GM12878 (cell line): ENCODE results near the gene TRAK2. TPM values are rescaled to one million over a fixed set of nuclear protein-coding genes. Genes with fewer than 3 reads are reported as not detected.

Experiments
- ATAC-seq: fragments of 200-7000 bp; cut with Tn5 transposase; 3 replicates; pipeline ENCODE4 v1.9.1; 2020; ENCODE audit warnings: mild to moderate bottlenecking, moderate library complexity
- BruUV-seq: library from RNA; stranded (reverse); fragments of 400-500 nt; replicated peaks from 2 replicates; lab custom pipeline; 2021; lab: Mats Ljungman, UMichigan
- CTCF ChIA-PET: fragments of 300-600 bp; sonication (Branson Sonifier 250); formaldehyde crosslinking; extraction: SDS; loops from one replicate; lab custom pipeline; 2021; ENCODE audit warnings: inconsistent platforms; lab: Yijun Ruan, JAX
- POLR2A ChIA-PET: fragments of 350-600 bp; formaldehyde crosslinking; extraction: SDS; loops from one replicate; lab custom pipeline; 2021; ENCODE audit warnings: inconsistent platforms; lab: Charles Lee
- RAD21 ChIA-PET: fragments of 300-600 bp; sonication (Branson Sonifier 250); formaldehyde crosslinking; loops from one replicate; lab custom pipeline; 2023; ENCODE audit warnings: antibody characterized with exemption; ENCODE audit not compliant: unreplicated experiment; lab: Charles Lee
- SMC1A ChIA-PET: fragments of 300-600 bp; sonication (Branson Sonifier 250); formaldehyde crosslinking; loops from one replicate; lab custom pipeline; 2023; ENCODE audit not compliant: unreplicated experiment, uncharacterized antibody; lab: Charles Lee
- DNase-seq: peaks from one replicate; pipeline ENCODE4 v3.0.0-alpha.2; 2011; ENCODE audit warnings: low read depth, low spot score
- FAIRE-seq: peaks from 3 replicates; lab custom pipeline; 2011; peaks lifted over from hg19 to GRCh38; lab: Jason Lieb, UNC
- H2AFZ ChIP-seq: 2 replicates; pipeline ENCODE4 v1.6.0; 2011; ENCODE audit warnings: low read depth, low read length, control low read depth; ENCODE audit not compliant: control insufficient read depth
- H3K27ac ChIP-seq: 2 replicates; pipeline ENCODE4 v1.5.1; 2011; ENCODE audit warnings: control low read depth; ENCODE audit not compliant: control insufficient read depth, insufficient read depth
- H3K27me3 ChIP-seq, 2 experiments: replicated peaks in 1 of 2; 2 replicates each; pipeline versions ENCODE4 v1.6.0 to v1.6.1; 2011; ENCODE audit warnings: low read length in 1 of 2; ENCODE audit not compliant: control insufficient read depth in 2 of 2, insufficient read depth in 2 of 2
- H3K36me3 ChIP-seq, 2 experiments: 2 replicates each; pipeline ENCODE4 v1.5.1; 2011; ENCODE audit warnings: low read length in 1 of 2; ENCODE audit not compliant: control insufficient read depth in 2 of 2, insufficient read depth in 2 of 2
- H3K4me1 ChIP-seq: 2 replicates; pipeline ENCODE4 v1.6.1; 2011; ENCODE audit warnings: mild to moderate bottlenecking, low read length, moderate library complexity, mixed read lengths; ENCODE audit not compliant: control insufficient read depth, insufficient read depth
- H3K4me2 ChIP-seq: 2 replicates; pipeline ENCODE4 v1.6.0; 2011; ENCODE audit warnings: control low read depth; ENCODE audit not compliant: control insufficient read depth, insufficient read depth
- H3K4me3 ChIP-seq: fragments of 200-600 bp; sonication (generic); 2 replicates; pipeline ENCODE4 v1.5.1; 2016
- H3K79me2 ChIP-seq: 2 replicates; pipeline ENCODE4 v1.6.0; 2011; ENCODE audit warnings: low read length; ENCODE audit not compliant: control insufficient read depth, insufficient read depth
- H3K9ac ChIP-seq: 2 replicates; pipeline ENCODE4 v1.8.0; 2011; ENCODE audit warnings: low read length, control low read depth, mixed read lengths; ENCODE audit not compliant: control insufficient read depth, insufficient read depth
- H3K9me3 ChIP-seq: replicated peaks from 3 replicates; pipeline ENCODE4 v1.5.1; 2011; ENCODE audit warnings: mild to moderate bottlenecking, low read length; ENCODE audit not compliant: control insufficient read depth, insufficient read depth
- H4K20me1 ChIP-seq: 2 replicates; pipeline ENCODE4 v1.6.0; 2011; ENCODE audit not compliant: control insufficient read depth, insufficient read depth
- CHD1 ChIP-seq: IDR thresholded peaks from 2 replicates; pipeline ENCODE4 v1.6.1; 2012; ENCODE audit warnings: low read depth, low read length, improper control_type of control experiment
- KAT2A ChIP-seq: conservative IDR thresholded peaks from 2 replicates; pipeline ENCODE4 v1.6.1; 2011; ENCODE audit warnings: low read depth, low read length; ENCODE audit not compliant: control insufficient read depth
- MYC ChIP-seq: IDR thresholded peaks from 2 replicates; pipeline ENCODE4 v1.6.1; 2011; ENCODE audit warnings: mild to moderate bottlenecking, low read length, moderate library complexity, inconsistent platforms; ENCODE audit not compliant: insufficient read depth, insufficient replicate concordance, insufficient read length, severe bottlenecking
- NFYB ChIP-seq: IDR thresholded peaks from 2 replicates; pipeline ENCODE4 v1.6.1; 2011; ENCODE audit warnings: low read depth, mild to moderate bottlenecking, low read length, improper control_type of control experiment, moderate library complexity; ENCODE audit not compliant: insufficient read depth
- POU2F2 ChIP-seq: IDR thresholded peaks from 3 replicates; pipeline ENCODE4 v1.6.1; 2011; ENCODE audit warnings: low read depth, mild to moderate bottlenecking, low read length, borderline replicate concordance
- RAD51 ChIP-seq: fragments of 450-650 bp; IDR thresholded peaks from 2 replicates; pipeline ENCODE4 v1.6.1; 2016; ENCODE audit warnings: moderate library complexity, mild to moderate bottlenecking, inconsistent platforms
- RELA ChIP-seq: fragments of 450-650 bp; IDR thresholded peaks from 2 replicates; pipeline ENCODE4 v1.8.0; 2014; ENCODE audit warnings: borderline replicate concordance; ENCODE audit not compliant: partially characterized antibody
- STAT3 ChIP-seq: IDR thresholded peaks from 2 replicates; pipeline ENCODE4 v1.6.1; 2011; ENCODE audit warnings: low read depth, low read length, improper control_type of control experiment
- TCF3 ChIP-seq: IDR thresholded peaks from 2 replicates; pipeline ENCODE4 v1.6.1; 2012; ENCODE audit warnings: low read depth, mild to moderate bottlenecking, low read length, borderline replicate concordance; ENCODE audit not compliant: insufficient read depth
- YY1 ChIP-seq: IDR thresholded peaks from 2 replicates; pipeline ENCODE4 v1.6.1; 2011; ENCODE audit warnings: low read depth, mild to moderate bottlenecking, low read length
- ZNF384 ChIP-seq: IDR thresholded peaks from 2 replicates; pipeline ENCODE4 v1.6.1; 2012; ENCODE audit warnings: low read depth, mild to moderate bottlenecking, low read length, improper control_type of control experiment, borderline replicate concordance
- ZNF622 ChIP-seq: fragments of 450-650 bp; IDR thresholded peaks from 2 replicates; pipeline ENCODE4 v1.6.1; 2017; ENCODE audit warnings: mild to moderate bottlenecking, inconsistent platforms
- WGBS: methylation state at CpG from one replicate; pipeline ENCODE4 v1.1.6; 2016; ENCODE audit warnings: low lambda C conversion rate; ENCODE audit not compliant: insufficient replicate concordance, insufficient coverage; ENCODE audit errors: missing lambda C conversion rate; 5-methylcytosine and 5-hydroxymethylcytosine counted together
- in situ Hi-C: fragments of 300-500 bp; cut with MboI; formaldehyde crosslinking; loops from 9 replicates; pipeline ENCODE4 v1.14.3; 2018; ENCODE audit warnings: mixed read lengths
- intact Hi-C: fragments of 100-400 bp; cut with micrococcal nuclease; formaldehyde crosslinking; loops from one replicate; pipeline ENCODE4 v1.14.2; 2022; ENCODE audit not compliant: unreplicated experiment
- polyA plus RNA-seq, 11 experiments: library from polyadenylated mRNA; depleted of rRNA in 4 of 11; unstranded in 6 of 11; stranded (reverse) in 5 of 11; fragments of >200 nt; fragmentation: Nextera tagmentation in 4 of 11; fragmentation: Illumina TruSeq in 1 of 11; extraction: Ambion mirVana in 4 of 11; extraction: Trizol in 1 of 11; gene quantifications; 1 replicate in 1 of 11; 2 replicates in 10 of 11; pipeline versions ENCODE4 v1.2.1 to v1.2.3, GENCODE V29; 2011 to 2016; ENCODE audit warnings: inconsistent platforms in 2 of 11, missing spikeins in 2 of 11, low read depth in 1 of 11
- total RNA-seq, 4 experiments: library from RNA; depleted of rRNA in 3 of 4; stranded (reverse); fragments of >200 nt in 3 of 4; fragmentation: Illumina TruSeq in 1 of 4; extraction: Trizol in 1 of 4; gene quantifications; 2 replicates each; pipeline versions ENCODE4 v1.2.1 to v1.2.3, GENCODE V29; 2013 to 2021
- TF ChIP-seq, protein P1 (sequence below): fragments of 450-650 bp; IDR thresholded peaks from 2 replicates; pipeline ENCODE4 v1.6.1; 2016; ENCODE audit warnings: mild to moderate bottlenecking, moderate library complexity, borderline replicate concordance

Gene TRAK2
- total and polyA plus RNA-seq, 10 of the 15 experiments (the other 5 are each of a cell fraction or from before 2014, with no cell fraction given), result 5.2 to 20.0 (median 11.8) TPM

DNA sequence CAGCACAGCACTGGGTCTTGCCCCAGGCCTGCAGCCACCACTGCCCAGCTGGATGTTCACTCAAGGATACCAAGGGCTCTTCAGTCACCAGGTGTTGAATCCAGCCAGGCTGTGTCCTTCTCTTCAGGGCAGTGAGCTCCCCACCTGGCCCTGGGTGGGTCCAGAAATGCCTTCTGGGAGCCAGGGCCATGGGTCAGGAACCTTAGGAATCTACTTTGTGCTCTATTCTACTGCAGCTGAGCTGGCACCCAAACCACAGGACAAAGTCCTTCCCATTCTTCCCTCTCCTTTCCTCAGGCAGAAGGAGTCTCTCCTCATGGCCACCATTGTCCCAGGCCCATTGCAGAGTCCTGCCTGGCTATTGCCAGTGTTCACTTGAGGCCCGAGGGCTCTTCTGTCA, 13.3 kb upstream of the TRAK2 start (continued):
- TF ChIP-seq STAT3, result no peak

DNA sequence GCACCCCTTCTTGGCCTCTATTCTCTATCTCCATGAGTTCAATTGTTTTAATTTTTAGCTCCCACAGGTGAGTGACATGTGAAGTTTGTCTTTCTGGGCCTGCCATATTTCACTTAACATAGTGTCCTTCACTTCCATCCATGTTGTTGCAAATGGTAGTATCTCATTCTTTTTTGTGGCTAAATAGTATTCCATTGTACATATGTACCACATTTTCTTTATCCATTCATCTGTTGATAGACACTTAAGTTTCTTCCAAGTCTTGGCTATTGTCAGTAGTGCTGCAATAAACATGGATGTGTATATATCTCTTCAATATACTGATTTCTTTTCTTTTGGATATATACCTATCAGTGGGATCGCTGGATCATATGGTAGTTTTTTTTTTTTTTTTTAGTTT, 9.3 kb upstream of the TRAK2 start:
- Histone ChIP-seq H3K9me3 (no peaks in the 10 kb centered on the region), H4K20me1 (no peaks in the 10 kb centered on the region), H3K4me1 (no peaks in the 10 kb centered on the region), H3K36me3 (no peaks in the 10 kb centered on the region), H3K4me2 (no peak overlapping the region), H2AFZ (no peak overlapping the region), H3K4me3 (no peak overlapping the region), H3K27me3 (no peaks in the 10 kb centered on the region), H3K9ac (no peak overlapping the region), H3K27ac (no peak overlapping the region), H3K79me2 (no peaks in the 10 kb centered on the region)
- no peak for DNase-seq
- ChIA-PET CTCF (no interaction called here), POLR2A (no interaction called here), RAD21 (no interaction called here), SMC1A (interaction anchor here (1.6 kb wide), 1 partner anchor 14 kb away, joined by 4 read pairs; no protein-coding TSS in a partner anchor)
- BruUV-seq, result no TSS peak
- no peak for ATAC-seq
- intact Hi-C loops (no loop called here), in situ Hi-C loops (no loop called here)
- no peak for TF ChIP-seq CHD1
- no peak for TF ChIP-seq TCF3
- WGBS, result 100% methylated on average over 1 of the region's 1 CpG
- FAIRE-seq, result no peak

DNA sequence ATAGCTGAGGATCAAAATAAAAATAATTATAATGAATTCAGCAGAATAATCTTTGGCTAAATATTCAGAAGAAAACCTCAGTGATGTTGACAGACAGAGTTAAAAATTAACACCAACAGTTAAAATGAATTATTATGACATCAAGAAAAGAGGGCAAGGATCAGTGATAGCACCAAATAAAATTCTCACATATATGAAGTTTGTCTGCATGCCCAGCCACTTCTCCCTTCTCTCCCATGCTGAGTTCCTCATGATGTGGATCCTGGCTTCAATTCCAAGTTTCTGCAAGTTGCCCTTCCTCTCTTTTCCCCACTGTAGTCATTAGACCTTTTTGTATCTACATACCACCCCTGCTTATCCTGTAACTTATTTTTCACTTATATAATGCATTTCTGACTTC, 7.1 kb upstream of the TRAK2 start:
- FAIRE-seq (no peak), ATAC-seq (no peak), DNase-seq (no peak)
- Histone ChIP-seq H2AFZ (no peak overlapping the region), H3K36me3 (no peaks in the 10 kb centered on the region), H3K9me3 (no peaks in the 10 kb centered on the region), H3K9ac (no peak overlapping the region), H4K20me1 (no peaks in the 10 kb centered on the region), H3K27me3 (no peaks in the 10 kb centered on the region), H3K27ac (no peak overlapping the region), H3K4me3 (no peak overlapping the region), H3K79me2 (no peaks in the 10 kb centered on the region), H3K4me2 (no peak overlapping the region), H3K4me1 (no peaks in the 10 kb centered on the region)
- CTCF ChIA-PET, result no interaction called here
- intact Hi-C loops (no loop called here), in situ Hi-C loops (no loop called here)
- RAD21 ChIA-PET, result no interaction called here
- POLR2A ChIA-PET, result no interaction called here
- BruUV-seq, result no TSS peak
- SMC1A ChIA-PET, result interaction anchor here (1.1 kb wide), 1 partner anchor 12 kb away, joined by 4 read pairs; no protein-coding TSS in a partner anchor
- no peak for TF ChIP-seq CHD1
- TF ChIP-seq MYC, result no peak
- no peak for TF ChIP-seq KAT2A
- TF ChIP-seq POU2F2, result no peak
- TF ChIP-seq ZNF384, result no peak
- no peak for TF ChIP-seq NFYB
- TF ChIP-seq, protein P1, sequence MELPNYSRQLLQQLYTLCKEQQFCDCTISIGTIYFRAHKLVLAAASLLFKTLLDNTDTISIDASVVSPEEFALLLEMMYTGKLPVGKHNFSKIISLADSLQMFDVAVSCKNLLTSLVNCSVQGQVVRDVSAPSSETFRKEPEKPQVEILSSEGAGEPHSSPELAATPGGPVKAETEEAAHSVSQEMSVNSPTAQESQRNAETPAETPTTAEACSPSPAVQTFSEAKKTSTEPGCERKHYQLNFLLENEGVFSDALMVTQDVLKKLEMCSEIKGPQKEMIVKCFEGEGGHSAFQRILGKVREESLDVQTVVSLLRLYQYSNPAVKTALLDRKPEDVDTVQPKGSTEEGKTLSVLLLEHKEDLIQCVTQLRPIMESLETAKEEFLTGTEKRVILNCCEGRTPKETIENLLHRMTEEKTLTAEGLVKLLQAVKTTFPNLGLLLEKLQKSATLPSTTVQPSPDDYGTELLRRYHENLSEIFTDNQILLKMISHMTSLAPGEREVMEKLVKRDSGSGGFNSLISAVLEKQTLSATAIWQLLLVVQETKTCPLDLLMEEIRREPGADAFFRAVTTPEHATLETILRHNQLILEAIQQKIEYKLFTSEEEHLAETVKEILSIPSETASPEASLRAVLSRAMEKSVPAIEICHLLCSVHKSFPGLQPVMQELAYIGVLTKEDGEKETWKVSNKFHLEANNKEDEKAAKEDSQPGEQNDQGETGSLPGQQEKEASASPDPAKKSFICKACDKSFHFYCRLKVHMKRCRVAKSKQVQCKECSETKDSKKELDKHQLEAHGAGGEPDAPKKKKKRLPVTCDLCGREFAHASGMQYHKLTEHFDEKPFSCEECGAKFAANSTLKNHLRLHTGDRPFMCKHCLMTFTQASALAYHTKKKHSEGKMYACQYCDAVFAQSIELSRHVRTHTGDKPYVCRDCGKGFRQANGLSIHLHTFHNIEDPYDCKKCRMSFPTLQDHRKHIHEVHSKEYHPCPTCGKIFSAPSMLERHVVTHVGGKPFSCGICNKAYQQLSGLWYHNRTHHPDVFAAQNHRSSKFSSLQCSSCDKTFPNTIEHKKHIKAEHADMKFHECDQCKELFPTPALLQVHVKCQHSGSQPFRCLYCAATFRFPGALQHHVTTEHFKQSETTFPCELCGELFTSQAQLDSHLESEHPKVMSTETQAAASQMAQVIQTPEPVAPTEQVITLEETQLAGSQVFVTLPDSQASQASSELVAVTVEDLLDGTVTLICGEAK, result no peak
- no peak for TF ChIP-seq YY1
- TF ChIP-seq RAD51, result no peak
- no peak for TF ChIP-seq ZNF622
- TF ChIP-seq RELA, result no peak
